8988T (cell line): ENCODE results near the gene ENOX2.

Experiments used
- DNase-seq: peaks from one replicate; pipeline ENCODE4 v3.0.0; 2011

The ENOX2 gene

GRCh38 chrX:130884627-130885026, 18.4 kb downstream of the ENOX2 start:
- DNase-seq, result no peak

GRCh38 chrX:130879869-130880268, 23.1 kb downstream of the ENOX2 start:
- no peak for DNase-seq

- no peak for DNase-seq
Observed at GRCh38 chrX:130878350-130879341, 24.4 kb downstream of the ENOX2 start.

DNA sequence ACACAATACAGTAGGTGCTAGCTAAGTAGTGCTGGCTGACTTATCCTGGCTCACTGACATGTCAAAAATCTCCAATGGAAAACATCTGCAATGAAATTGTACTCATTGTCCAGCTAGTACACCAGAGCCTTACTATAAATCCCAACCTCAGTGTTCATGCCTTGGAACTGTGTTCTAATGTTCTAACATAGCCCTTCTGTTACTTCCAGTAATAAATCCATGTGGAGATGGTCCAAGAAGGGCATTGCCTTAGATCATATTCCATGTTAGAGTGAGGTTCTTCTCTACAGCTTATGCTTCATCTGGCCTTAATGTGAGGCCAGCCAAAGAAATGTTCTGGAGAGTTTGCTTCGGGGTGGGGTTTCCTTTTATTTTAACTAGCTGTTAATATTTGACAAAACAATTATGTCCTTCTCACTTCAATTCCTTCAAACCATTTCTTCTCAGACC, 25.1 kb downstream of the ENOX2 start:
- DNase-seq, result no peak

DNA sequence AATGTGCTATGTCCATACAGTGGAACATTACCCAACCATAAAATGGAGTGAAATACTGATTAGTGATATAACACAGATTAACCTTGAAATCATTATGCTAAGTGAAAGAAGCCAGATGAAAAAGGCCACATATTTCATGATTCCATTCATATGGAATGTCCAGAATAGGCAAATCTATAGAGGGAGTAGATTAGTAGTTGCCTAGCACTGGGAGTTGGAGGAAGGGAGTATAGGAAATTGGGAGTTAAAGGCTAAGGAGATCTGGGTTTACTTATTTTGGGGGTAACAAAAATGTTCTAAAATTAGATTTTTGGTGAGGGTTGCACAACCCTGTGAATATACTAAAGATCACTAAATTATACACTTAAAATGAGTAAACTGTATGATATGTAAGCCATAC, 26.8 kb downstream of the ENOX2 start:
- DNase-seq, result no peak

DNA sequence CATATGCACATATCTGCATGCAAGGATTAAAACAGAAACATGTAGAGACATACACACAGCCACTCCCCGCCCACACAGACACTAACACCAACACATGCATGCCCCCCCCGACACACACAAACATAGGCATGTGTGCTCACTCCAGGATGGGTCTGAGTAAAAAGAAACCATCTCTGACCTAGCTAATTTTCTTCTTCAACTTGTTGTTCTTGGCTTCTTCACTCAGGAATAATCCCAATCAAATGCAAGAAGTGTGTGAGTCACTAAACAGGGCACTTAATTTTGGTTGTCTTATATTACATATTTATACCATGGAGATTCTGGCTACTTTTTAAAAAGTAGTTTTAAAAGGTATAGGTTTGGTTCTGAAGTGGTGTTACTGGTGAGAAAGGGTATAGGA, 28.3 kb downstream of the ENOX2 start:
- DNase-seq, result no peak

- DNase-seq, result no peak
Observed at GRCh38 chrX:130869239-130869638, 33.8 kb downstream of the ENOX2 start.

DNA sequence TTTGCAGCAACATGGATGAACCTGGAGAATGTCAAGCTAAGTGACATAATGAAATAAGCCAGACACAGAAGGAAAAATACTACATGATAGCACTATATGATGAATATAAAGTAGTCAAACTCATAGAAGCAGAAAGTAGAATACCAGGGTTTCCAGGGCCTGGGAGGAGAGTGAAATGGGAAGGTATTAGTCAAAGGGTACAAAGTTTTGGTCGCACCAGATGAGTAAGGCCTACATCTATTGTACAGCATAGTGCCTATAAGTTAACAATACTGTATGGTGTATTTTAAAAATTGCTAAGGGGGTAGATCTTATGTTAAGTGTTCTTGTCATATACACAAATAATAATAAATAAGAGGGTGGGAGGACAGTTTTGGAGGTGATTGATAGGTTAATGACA, 41.5 kb downstream of the ENOX2 start:
- DNase-seq, result no peak

DNA sequence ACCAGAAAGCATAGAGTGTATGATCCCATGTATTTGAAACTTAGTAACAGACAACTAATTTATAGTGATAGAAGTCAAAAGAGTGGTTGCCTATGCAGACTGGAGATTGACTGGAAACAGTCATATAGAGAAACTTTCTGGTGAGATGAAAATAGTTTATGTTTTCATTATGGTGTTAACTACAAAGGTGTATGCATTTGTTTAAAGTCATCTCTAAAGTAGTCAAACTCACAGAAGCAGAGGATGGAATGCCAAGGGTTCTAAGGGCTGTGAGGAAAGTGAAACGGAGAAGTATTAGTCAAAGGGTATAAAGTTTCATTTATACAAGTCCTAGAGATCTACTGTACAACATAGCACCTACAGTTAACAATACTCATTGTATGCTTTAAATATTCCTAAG, 45.8 kb downstream of the ENOX2 start:
- DNase-seq, result no peak

DNA sequence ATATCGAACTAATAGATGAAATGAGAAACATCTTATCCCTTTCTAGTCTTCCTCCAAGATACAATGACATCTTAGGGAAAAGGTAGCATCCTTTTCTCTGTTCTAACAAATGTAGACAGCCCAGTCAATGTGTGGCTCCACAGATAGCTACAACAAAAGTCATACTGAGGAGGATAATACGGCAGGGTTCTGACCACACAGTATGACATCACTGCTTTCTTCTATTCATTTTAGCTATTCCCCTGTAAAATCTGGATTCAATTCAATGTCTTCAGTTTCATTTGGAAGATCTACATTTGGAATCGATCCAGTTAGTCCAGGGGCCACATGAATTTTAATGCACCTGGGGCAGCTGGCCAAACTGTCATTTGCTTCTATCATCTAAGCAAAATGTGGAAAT, 51.4 kb downstream of the ENOX2 start:
- no peak for DNase-seq

DNA sequence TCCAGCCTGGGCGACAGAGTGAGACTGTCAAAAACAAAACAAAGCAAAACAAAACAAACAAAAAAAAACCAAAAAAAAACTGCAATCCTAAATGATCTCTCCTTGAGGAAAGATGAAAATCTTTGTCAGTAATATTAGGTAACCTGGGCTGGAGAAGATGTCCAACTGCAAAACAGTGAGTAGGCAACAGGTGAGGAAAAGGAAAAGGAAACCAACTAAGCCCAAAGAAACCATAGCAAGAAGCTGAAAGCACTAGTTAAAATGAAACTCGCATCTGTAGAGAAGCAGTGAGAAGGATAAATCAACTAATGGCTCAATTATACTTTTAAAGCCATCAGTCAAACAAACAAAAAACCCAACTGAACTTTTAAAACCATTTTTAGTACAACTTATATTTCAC, 54.2 kb downstream of the ENOX2 start:
- no peak for DNase-seq

DNA sequence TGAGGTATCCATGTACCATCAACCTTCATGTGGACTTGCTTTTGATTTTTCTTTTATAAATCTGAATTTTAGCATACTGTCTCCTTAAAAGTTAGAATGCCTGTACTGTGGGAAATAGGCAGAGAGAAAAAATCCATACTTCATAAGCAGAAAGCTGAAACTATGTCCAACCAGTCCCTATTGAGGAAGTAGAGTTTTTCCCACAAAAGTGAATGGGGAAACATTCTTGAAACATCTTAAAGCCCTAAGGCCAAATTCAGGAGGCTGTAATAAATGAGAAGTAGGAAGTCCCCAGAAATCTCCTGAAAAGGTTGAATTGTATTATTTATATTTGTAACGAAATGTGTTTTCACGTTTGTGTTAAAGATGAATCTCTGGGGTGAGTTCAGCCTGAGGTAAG, 56.3 kb downstream of the ENOX2 start:
- no peak for DNase-seq

GRCh38 chrX:130841776-130842175, 61.2 kb downstream of the ENOX2 start:
- DNase-seq, result no peak

DNA sequence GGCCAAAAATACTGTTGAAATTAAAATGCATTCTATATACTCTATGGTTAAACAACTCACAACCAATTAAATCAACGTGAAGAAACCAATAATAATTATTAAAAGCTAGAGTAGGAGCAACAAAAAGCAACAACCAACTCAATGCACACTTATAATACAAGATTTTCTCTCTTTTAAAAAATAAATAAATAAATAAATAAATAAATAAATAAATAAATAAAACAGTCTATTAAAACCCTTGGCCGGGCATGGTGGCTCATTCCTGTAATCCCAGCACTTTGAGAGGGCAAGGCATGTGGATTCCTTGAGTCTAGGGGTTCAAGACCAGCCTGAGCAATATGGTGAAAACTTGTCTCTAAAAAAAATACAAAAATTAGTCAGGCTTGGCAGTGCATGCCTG, 62.7 kb downstream of the ENOX2 start:
- no peak for DNase-seq

GRCh38 chrX:130836447-130836846, 66.6 kb downstream of the ENOX2 start:
- no peak for DNase-seq

- DNase-seq, result no peak
Observed at GRCh38 chrX:130834830-130835229, 68.2 kb downstream of the ENOX2 start.

- DNase-seq, result no peak
Observed at GRCh38 chrX:130834149-130834548, 68.9 kb downstream of the ENOX2 start.

- DNase-seq, result no peak
Observed at GRCh38 chrX:130831347-130831722, 71.7 kb downstream of the ENOX2 start.

DNA sequence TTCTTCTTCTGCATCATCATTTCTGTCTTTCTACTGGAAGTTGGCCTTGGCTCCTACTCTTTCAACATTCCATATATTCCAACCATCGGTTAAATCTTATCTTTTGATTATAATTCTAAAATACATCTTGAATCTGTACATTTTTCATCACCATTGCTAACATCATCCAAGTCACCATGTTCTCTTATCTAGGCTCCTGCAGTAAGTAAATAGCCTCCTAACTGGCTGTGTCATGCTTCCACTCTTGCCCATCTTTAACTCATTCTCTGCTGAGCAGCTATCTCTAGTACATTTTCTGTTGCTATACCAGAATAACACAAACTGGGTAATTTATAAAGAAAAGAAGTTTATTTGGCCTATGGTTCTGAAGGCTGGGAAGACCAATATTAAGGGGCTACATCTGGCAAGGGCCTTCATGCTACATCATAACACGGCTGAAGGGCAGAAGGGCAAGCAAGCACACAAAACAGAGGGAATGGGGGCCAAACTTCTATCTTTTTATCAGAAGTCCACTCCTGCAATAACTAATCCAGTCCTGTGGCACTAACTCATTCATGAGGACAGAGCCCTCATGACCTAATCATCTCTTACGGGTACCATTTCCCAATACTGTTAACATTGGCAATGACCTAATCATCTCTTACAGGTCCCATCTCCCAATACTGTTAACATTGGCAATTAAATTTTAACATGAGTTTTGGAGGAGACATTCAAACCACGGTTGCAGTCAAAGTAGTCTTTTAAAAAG, 72.2 kb downstream of the ENOX2 start:
- DNase-seq, result no peak

DNA sequence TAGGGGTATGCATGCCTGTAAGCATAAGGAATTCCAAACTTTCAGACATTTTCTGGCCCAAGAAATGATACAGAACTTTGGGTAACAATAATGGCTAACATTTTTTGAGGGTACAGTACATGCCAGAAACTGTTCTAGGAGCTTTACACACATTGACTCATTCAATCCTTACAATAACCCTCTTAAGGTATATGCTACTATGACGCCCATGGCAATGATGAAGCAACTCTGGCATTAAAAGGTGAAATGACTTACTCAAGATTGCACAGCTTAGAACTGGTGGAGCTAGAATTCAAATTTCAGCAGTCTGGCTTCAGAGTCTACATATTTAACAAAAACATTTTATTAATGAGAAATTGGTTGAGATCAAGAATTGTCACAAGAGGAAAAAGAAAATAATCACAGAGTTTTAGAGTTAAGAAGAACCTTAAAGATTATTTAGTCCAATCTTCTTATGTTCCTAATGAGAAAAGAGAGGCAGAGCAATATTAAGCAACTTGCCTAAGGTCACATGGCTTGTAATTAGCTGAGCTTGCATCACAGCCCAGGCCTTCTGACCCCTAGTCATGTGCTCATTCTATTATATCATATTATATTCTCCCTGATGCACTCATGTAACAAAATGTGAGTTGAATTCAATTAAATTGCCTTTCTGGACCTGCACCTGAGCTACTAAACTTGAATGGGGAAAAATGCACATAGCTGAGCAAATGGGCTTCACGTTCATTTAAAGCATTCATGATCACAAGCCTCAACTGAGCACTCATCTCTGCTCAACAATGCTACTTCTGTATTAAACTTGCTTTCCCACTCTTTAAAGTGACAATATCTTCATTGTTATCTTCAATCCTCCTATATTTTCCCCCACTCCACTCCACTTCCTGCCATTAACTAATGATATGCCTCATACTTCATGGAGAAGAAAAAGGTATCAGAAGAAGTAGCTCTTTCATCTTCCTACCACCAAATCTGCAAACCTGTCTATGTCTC, 73.2 kb downstream of the ENOX2 start:
- no peak for DNase-seq

DNA sequence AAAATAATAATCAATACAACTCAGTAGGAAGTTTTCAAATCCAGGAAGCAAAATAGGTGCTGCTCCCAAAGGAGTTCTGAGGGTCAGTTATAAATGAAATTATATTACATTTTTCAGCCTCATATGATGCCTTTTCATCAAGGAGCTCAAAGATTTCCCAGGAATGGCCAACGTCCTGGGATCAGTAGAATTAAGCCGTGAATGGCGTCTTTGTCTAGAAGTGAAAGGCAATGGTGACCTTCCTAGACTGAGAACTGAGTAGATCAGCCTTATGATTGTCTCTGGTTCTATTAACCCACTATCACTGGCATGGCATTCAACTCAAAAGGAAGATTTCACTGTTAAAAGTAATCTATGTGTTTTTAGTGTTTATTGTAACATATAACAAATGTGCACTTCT, 74.4 kb downstream of the ENOX2 start:
- DNase-seq, result no peak

DNA sequence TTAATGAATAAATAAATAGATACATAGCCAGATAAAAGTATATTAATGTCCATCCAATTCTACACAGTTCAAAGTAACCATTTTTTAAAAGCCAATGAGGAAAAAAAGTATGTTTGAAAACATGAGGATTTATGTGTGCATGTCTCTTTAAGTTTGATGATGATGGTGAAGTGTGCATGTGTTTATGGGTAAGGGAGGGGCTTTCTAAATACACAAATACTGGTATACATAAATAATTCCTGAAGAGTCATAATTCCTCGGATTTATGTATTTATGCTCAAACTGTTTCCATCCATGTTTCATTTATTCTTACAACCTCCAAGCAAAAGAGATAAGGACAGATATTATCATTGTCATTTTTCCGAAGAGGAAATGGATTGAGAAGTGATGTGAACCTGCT, 75.4 kb downstream of the ENOX2 start:
- no peak for DNase-seq

DNA sequence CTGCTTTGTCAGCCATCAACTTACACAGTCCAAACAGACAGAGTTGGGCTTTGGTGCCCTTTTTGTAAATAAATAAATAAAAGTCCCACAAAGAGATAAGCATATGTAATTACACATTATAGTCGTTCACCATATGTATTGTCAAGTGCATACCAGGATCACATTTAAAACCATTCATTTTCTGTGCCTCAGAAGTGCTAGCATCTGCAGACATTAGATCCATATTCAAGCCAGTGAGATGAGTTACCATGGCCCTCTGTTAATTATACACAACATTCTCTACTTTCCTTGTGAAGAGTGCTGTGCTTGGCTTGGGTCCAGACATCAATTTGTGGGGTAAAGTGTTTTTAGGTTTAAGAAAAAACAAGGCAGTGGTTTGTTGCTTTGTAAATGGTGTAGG, 76.8 kb downstream of the ENOX2 start:
- no peak for DNase-seq
